ENCODE results near the gene AHCYL2. TPM values are rescaled to one million over a fixed set of nuclear protein-coding genes. Genes with fewer than 3 reads are reported as not detected.
"Not testable (repeated sequence)": the region's sequence is repeated elsewhere in the genome, so short reads cannot be mapped to it uniquely, and the experiment has no call there.

Gene AHCYL2
- polyA plus RNA-seq, 1 donor from 2014 or later: 39.9 TPM

DNA sequence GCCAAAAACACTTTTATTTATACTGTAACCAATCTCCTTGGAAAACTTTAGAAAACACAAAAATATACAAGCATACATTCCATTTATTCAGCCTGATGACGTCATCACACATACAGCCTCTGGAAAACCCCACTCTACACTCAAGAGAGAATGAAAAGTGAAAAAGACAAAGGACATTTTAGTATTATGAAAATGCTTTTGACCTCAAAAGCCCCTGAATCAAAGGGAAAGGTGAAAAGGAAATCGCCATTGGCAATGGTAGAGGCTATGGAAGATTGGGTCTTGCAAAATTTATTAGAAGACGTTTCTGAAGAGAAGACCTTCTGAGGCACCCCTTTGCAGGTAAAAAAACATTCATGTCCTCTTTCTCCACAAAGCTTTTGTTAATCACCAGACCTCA lies 126.5 kb downstream of the AHCYL2 start:
- H2AFZ ChIP-seq (ENCODE audit: low read depth, low read length): no peak overlapping the region
- no peaks in the 10 kb centered on the region for H3K9me2 ChIP-seq (ENCODE audit: insufficient read depth, low read length)
- no peaks in the 10 kb centered on the region for H3K9me3 ChIP-seq (ENCODE audit: low read length)
- no peaks in the 10 kb centered on the region for H3F3A ChIP-seq (ENCODE audit: insufficient read depth, low read length, poor library complexity, severe bottlenecking)
- peaks cover 7% of the 10 kb centered on the region for H3K36me3 ChIP-seq (ENCODE audit: insufficient read depth, low read length)
- no peak overlapping the region for H3K9ac ChIP-seq (ENCODE audit: low read length)
- no peaks in the 10 kb centered on the region for H3K79me2 ChIP-seq (replicated peaks; ENCODE audit: insufficient read depth, low read length)
- H3K4me3 ChIP-seq (ENCODE audit: low read length): no peak overlapping the region
- no peak overlapping the region for H3K4me2 ChIP-seq (ENCODE audit: low read length)
- TF ChIP-seq TAF1 (IDR thresholded peaks at IDR 0.05; ENCODE audit: low read depth) (no peak), EZH2 (IDR thresholded peaks at IDR 0.05; ENCODE audit: borderline replicate concordance, insufficient read depth, low read length, poor library complexity, severe bottlenecking) (no peak), RAD21 (conservative IDR thresholded peaks at IDR 0.05) (no peak)
- no peak overlapping the region for H3K27ac ChIP-seq (ENCODE audit: low read length)
- H4K20me1 ChIP-seq (ENCODE audit: insufficient read depth): no peaks in the 10 kb centered on the region
- no peaks in the 10 kb centered on the region for H3K27me3 ChIP-seq (ENCODE audit: insufficient read depth, low read depth, low read length)

DNA sequence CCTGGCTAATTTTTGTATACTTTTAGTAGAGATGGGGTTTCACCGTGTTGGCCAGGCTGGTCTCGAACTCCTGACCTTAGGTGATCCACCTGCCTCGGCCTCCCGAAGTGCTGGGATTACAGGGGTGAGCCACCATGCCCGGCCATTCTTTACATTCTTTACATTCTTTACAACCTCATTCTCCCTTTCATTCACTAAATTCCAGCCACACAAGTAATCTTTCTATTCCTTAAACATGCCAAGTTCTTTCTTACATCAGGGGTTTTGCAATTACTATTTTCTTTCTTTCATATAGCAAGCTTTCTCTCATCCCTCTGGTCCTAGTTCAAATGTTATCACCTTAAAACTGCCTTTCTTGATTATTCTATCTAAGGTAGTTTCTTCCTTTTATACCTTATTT lies 128.3 kb downstream of the AHCYL2 start:
- not testable (repeated sequence) for H3K79me2 ChIP-seq (replicated peaks; ENCODE audit: insufficient read depth, low read length); H3K9me3 ChIP-seq (ENCODE audit: low read length); H4K20me1 ChIP-seq (ENCODE audit: insufficient read depth); H2AFZ ChIP-seq (ENCODE audit: low read depth, low read length); H3F3A ChIP-seq (ENCODE audit: insufficient read depth, low read length, poor library complexity, severe bottlenecking); H3K36me3 ChIP-seq (ENCODE audit: insufficient read depth, low read length); H3K9me2 ChIP-seq (ENCODE audit: insufficient read depth, low read length); H3K4me3 ChIP-seq (ENCODE audit: low read length); H3K9ac ChIP-seq (ENCODE audit: low read length); H3K27ac ChIP-seq (ENCODE audit: low read length); H3K4me2 ChIP-seq (ENCODE audit: low read length); H3K27me3 ChIP-seq (ENCODE audit: insufficient read depth, low read depth, low read length)

DNA sequence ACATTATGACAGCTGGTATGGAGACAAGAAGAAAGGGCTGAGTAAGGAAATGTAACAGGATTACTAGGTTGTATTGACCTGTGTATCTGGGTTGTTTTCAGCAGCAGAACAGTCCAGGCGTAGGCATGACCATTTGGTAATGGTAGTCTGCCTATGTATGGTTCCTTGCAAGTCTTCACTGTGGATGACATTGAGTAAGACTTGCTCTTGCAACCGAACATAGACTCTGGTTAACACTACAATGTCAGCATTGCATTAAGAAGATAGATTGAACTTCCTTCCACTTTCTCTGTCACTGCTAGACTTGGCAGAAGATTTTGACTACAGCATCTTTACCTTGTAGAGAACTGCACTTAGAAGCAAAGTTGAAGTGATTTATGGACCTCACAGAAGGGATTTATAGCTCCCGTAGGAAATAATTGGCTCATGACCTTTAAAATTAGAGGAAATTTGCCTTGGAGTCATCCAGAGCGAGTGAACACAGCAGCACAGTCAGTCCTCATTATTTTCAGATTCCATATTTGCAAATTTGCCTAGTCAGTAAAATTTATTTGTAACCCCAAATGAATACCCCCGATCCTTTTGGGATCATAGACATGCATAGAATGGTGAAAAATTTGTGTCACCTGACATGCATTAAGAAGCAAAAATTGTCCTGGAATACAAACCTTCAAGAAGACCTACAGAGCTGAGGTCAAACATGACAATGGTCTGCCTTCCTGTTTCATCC lies 129.8 kb downstream of the AHCYL2 start:
- no peaks in the 10 kb centered on the region for H3K79me2 ChIP-seq (replicated peaks; ENCODE audit: insufficient read depth, low read length)
- no peak overlapping the region for H3K9ac ChIP-seq (ENCODE audit: low read length)
- no peak overlapping the region for H3K4me3 ChIP-seq (ENCODE audit: low read length)
- no peaks in the 10 kb centered on the region for H3K9me3 ChIP-seq (ENCODE audit: low read length)
- no peak overlapping the region for H3K4me2 ChIP-seq (ENCODE audit: low read length)
- no peaks in the 10 kb centered on the region for H3K27me3 ChIP-seq (ENCODE audit: insufficient read depth, low read depth, low read length)
- H3F3A ChIP-seq (ENCODE audit: insufficient read depth, low read length, poor library complexity, severe bottlenecking): no peaks in the 10 kb centered on the region
- no peaks in the 10 kb centered on the region for H4K20me1 ChIP-seq (ENCODE audit: insufficient read depth)
- no peak overlapping the region for H3K27ac ChIP-seq (ENCODE audit: low read length)
- no peaks in the 10 kb centered on the region for H3K36me3 ChIP-seq (ENCODE audit: insufficient read depth, low read length)
- TF ChIP-seq RAD21 (conservative IDR thresholded peaks at IDR 0.05): no peak
- TF ChIP-seq, protein P1, sequence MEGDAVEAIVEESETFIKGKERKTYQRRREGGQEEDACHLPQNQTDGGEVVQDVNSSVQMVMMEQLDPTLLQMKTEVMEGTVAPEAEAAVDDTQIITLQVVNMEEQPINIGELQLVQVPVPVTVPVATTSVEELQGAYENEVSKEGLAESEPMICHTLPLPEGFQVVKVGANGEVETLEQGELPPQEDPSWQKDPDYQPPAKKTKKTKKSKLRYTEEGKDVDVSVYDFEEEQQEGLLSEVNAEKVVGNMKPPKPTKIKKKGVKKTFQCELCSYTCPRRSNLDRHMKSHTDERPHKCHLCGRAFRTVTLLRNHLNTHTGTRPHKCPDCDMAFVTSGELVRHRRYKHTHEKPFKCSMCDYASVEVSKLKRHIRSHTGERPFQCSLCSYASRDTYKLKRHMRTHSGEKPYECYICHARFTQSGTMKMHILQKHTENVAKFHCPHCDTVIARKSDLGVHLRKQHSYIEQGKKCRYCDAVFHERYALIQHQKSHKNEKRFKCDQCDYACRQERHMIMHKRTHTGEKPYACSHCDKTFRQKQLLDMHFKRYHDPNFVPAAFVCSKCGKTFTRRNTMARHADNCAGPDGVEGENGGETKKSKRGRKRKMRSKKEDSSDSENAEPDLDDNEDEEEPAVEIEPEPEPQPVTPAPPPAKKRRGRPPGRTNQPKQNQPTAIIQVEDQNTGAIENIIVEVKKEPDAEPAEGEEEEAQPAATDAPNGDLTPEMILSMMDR (IDR thresholded peaks at IDR 0.05; ENCODE audit: poor library complexity, severe bottlenecking): no peak
- no peak for TF ChIP-seq POLR2AphosphoS5 (IDR thresholded peaks at IDR 0.05)
- no peak for TF ChIP-seq EZH2 (IDR thresholded peaks at IDR 0.05; ENCODE audit: borderline replicate concordance, insufficient read depth, low read length, poor library complexity, severe bottlenecking)
- TF ChIP-seq EP300 (conservative IDR thresholded peaks at IDR 0.05; ENCODE audit: poor library complexity, severe bottlenecking): no peak
- TF ChIP-seq SMC3 (conservative IDR thresholded peaks at IDR 0.05; ENCODE audit: poor library complexity): no peak
- TF ChIP-seq, protein P2, sequence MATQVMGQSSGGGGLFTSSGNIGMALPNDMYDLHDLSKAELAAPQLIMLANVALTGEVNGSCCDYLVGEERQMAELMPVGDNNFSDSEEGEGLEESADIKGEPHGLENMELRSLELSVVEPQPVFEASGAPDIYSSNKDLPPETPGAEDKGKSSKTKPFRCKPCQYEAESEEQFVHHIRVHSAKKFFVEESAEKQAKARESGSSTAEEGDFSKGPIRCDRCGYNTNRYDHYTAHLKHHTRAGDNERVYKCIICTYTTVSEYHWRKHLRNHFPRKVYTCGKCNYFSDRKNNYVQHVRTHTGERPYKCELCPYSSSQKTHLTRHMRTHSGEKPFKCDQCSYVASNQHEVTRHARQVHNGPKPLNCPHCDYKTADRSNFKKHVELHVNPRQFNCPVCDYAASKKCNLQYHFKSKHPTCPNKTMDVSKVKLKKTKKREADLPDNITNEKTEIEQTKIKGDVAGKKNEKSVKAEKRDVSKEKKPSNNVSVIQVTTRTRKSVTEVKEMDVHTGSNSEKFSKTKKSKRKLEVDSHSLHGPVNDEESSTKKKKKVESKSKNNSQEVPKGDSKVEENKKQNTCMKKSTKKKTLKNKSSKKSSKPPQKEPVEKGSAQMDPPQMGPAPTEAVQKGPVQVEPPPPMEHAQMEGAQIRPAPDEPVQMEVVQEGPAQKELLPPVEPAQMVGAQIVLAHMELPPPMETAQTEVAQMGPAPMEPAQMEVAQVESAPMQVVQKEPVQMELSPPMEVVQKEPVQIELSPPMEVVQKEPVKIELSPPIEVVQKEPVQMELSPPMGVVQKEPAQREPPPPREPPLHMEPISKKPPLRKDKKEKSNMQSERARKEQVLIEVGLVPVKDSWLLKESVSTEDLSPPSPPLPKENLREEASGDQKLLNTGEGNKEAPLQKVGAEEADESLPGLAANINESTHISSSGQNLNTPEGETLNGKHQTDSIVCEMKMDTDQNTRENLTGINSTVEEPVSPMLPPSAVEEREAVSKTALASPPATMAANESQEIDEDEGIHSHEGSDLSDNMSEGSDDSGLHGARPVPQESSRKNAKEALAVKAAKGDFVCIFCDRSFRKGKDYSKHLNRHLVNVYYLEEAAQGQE (IDR thresholded peaks at IDR 0.05; ENCODE audit: borderline replicate concordance): no peak
- TF ChIP-seq MXI1 (conservative IDR thresholded peaks at IDR 0.05; ENCODE audit: poor library complexity, severe bottlenecking): no peak
- no peaks in the 10 kb centered on the region for H3K9me2 ChIP-seq (ENCODE audit: insufficient read depth, low read length)
- H2AFZ ChIP-seq (ENCODE audit: low read depth, low read length): no peak overlapping the region

Data from neural cell (in vitro differentiated cells).